HG03520 (cell line): ENCODE results near the gene CATSPERE.
"Not testable (repeated sequence)": the region's sequence is repeated elsewhere in the genome, so short reads cannot be mapped to it uniquely, and the experiment has no call there.

Experiments used
- ATAC-seq: cut with Tn5 transposase; IDR thresholded peaks from one replicate; pipeline ENCODE4 v1.9.1; 2021; ENCODE audit warnings: mild to moderate bottlenecking, moderate library complexity; ENCODE audit not compliant: unreplicated experiment

CATSPERE gene

GRCh38 chr1:244536316-244536715 lies 75.2 kb downstream of the CATSPERE start:
- ATAC-seq, result no peak

GRCh38 chr1:244545511-244545910 lies 84.4 kb downstream of the CATSPERE start:
- no peak for ATAC-seq

- no peak for ATAC-seq
Measured at GRCh38 chr1:244548558-244549115, 87.6 kb downstream of the CATSPERE start.

GRCh38 chr1:244552336-244552735 lies 91.3 kb downstream of the CATSPERE start:
- no peak for ATAC-seq

- ATAC-seq, result no peak
Measured at GRCh38 chr1:244556263-244556662, 95.2 kb downstream of the CATSPERE start.

- ATAC-seq, result no peak
Measured at GRCh38 chr1:244557565-244557964, 96.5 kb downstream of the CATSPERE start.

GRCh38 chr1:244559561-244559960 lies 98.5 kb downstream of the CATSPERE start:
- no peak for ATAC-seq

GRCh38 chr1:244562877-244563276 lies 101.8 kb downstream of the CATSPERE start:
- not testable (repeated sequence) for ATAC-seq

GRCh38 chr1:244573768-244574167 lies 112.7 kb downstream of the CATSPERE start:
- ATAC-seq, result no peak

- ATAC-seq, result no peak
Measured at GRCh38 chr1:244576259-244576892, 115.3 kb downstream of the CATSPERE start.

- ATAC-seq, result not testable (repeated sequence)
Measured at GRCh38 chr1:244578205-244578604, 117.1 kb downstream of the CATSPERE start.

GRCh38 chr1:244583358-244583982 lies 122.4 kb downstream of the CATSPERE start:
- ATAC-seq, result no peak

- no peak for ATAC-seq
Measured at GRCh38 chr1:244585867-244586266, 124.8 kb downstream of the CATSPERE start.

GRCh38 chr1:244590670-244591069 lies 129.6 kb downstream of the CATSPERE start:
- no peak for ATAC-seq

GRCh38 chr1:244598611-244599010 lies 137.5 kb downstream of the CATSPERE start:
- ATAC-seq, result no peak

GRCh38 chr1:244599937-244600350 lies 138.9 kb downstream of the CATSPERE start:
- peak; percentile 96 for ATAC-seq

- no peak for ATAC-seq
Measured at GRCh38 chr1:244601336-244601735, 140.3 kb downstream of the CATSPERE start.

- ATAC-seq, result no peak
Measured at GRCh38 chr1:244603498-244603897, 142.4 kb downstream of the CATSPERE start.

GRCh38 chr1:244605835-244606370 lies 144.8 kb downstream of the CATSPERE start:
- ATAC-seq, result no peak

GRCh38 chr1:244614113-244614836 lies 153.2 kb downstream of the CATSPERE start:
- ATAC-seq, result no peak

- ATAC-seq, result no peak
Measured at GRCh38 chr1:244614879-244615278, 153.8 kb downstream of the CATSPERE start.
